ENCODE results near the gene ZNF605.
"Not testable (repeated sequence)": the region's sequence is repeated elsewhere in the genome, so short reads cannot be mapped to it uniquely, and the experiment has no call there.

ZNF605 gene

DNA sequence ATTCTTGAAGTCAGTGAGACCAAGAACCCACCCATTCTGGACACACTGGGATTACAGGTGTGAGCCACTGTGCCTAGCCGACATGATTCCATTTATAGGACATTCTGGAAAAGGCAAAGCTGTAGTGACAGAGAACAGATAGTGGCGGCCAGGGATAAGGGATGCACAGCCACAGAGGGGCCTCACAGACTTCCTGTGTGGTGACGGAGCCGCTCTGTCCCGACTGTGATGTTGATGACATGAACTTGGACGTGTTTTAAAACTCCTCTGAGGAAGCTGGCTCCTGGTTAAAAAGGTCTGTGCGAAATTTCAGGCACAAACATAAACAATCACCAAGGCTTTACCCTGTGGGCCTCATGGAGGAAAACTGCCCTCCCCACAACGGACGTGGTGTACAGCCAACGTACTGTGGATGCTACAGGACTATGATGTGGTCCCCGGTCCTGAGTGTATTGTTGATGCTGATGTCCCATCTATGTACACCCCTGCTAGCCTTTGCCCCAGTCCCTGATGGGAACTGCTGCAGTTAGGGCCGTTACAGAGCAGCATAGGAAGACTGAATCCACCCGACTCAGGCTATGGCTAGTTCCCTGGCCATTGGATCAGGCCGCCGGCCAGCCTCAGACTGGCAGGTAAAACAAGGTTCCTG lies 15.9 kb downstream of the ZNF605 start:
- H3K27me3 Mint-ChIP-seq: no peaks in the 10 kb centered on the region
- peaks cover 14% of the 10 kb centered on the region for H3K36me3 Mint-ChIP-seq (ENCODE audit: low read depth)
- intact Hi-C loops (cut with micrococcal nuclease): no loop called here
- no peaks in the 10 kb centered on the region for H3K4me1 Mint-ChIP-seq (ENCODE audit: low read depth)
- no peak overlapping the region for H3K27ac Mint-ChIP-seq
- H3K9me3 Mint-ChIP-seq: peaks cover 83% of the 10 kb centered on the region
- no peak overlapping the region for H3K4me3 Mint-ChIP-seq

DNA sequence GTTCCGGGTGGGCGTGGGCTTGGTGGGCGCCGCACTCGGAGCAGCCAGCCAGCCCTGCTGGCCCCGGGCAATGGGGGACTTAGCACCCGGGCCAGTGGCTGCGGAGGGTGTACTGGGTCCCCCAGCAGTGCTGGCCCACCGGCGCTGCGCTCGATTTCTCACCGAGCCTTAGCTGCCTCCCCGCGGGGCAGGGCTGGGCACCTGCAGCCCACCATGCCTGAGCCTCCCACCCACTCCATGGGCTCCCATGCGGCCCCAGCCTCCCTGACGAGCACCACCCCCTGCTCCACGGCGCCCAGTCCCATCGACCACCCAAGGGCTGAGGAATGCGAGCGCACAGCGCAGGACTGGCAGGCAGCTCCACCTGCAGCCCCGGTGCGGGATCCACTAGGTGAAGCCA lies 17.3 kb downstream of the ZNF605 start:
- intact Hi-C loops (cut with micrococcal nuclease): not testable (repeated sequence)

GRCh38 chr12:132937476-132937875 lies 18.6 kb downstream of the ZNF605 start:
- intact Hi-C loops (cut with micrococcal nuclease): no loop called here
- Mint-ChIP-seq H3K9me3 (peaks cover 87% of the 10 kb centered on the region), H3K27me3 (no peaks in the 10 kb centered on the region), H3K4me3 (no peak overlapping the region), H3K27ac (no peak overlapping the region), H3K4me1 (ENCODE audit: low read depth) (no peaks in the 10 kb centered on the region), H3K36me3 (ENCODE audit: low read depth) (peaks cover 37% of the 10 kb centered on the region)

More for the DNA sequence above, 17.3 kb downstream of the ZNF605 start:
- H3K27ac Mint-ChIP-seq; H3K4me1 Mint-ChIP-seq (ENCODE audit: low read depth); H3K4me3 Mint-ChIP-seq; H3K27me3 Mint-ChIP-seq: not testable (repeated sequence)
- H3K36me3 Mint-ChIP-seq (ENCODE audit: low read depth): peaks cover 25% of the 10 kb centered on the region
- peaks cover 83% of the 10 kb centered on the region for H3K9me3 Mint-ChIP-seq

- H3K27me3 Mint-ChIP-seq; H3K4me3 Mint-ChIP-seq; H3K27ac Mint-ChIP-seq; H3K4me1 Mint-ChIP-seq (ENCODE audit: low read depth); intact Hi-C loops (cut with micrococcal nuclease): not testable (repeated sequence)
- Mint-ChIP-seq H3K9me3 (peaks cover 87% of the 10 kb centered on the region), H3K36me3 (ENCODE audit: low read depth) (peaks cover 42% of the 10 kb centered on the region)
Observed at GRCh38 chr12:132936921-132937320, 19.2 kb downstream of the ZNF605 start.

- Mint-ChIP-seq H3K27me3 (no peaks in the 10 kb centered on the region), H3K4me1 (ENCODE audit: low read depth) (no peaks in the 10 kb centered on the region), H3K4me3 (no peak overlapping the region), H3K36me3 (ENCODE audit: low read depth) (peaks cover 49% of the 10 kb centered on the region), H3K27ac (no peak overlapping the region), H3K9me3 (peaks cover 87% of the 10 kb centered on the region)
- intact Hi-C loops (cut with micrococcal nuclease): no loop called here
Observed at GRCh38 chr12:132936163-132936562, 19.9 kb downstream of the ZNF605 start.

DNA sequence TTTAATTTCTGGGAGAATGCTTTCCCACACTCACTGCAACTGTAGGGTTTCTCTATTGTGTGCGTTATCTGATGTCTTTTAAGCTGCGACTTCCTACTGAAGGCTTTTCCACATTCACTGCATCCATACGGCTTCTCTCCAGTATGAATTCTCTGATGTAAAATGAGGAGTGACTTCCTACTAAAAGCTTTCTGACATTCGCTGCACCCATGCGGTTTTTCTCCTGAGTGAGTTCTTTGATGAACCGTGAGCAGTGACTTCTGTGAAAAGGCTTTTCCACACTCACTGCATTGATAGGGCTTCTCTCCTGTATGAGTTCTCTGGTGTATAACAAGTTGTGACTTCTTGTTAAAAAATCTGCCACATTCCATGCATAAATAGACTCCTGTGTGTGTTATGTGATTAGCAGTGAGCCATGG lies 29.7 kb downstream of the ZNF605 start:
- intact Hi-C loops (cut with micrococcal nuclease): no loop called here
- Mint-ChIP-seq H3K4me3 (no peak overlapping the region), H3K36me3 (ENCODE audit: low read depth) (peaks cover 75% of the 10 kb centered on the region), H3K27ac (no peak overlapping the region), H3K9me3 (peaks cover 89% of the 10 kb centered on the region), H3K4me1 (ENCODE audit: low read depth) (no peaks in the 10 kb centered on the region), H3K27me3 (no peaks in the 10 kb centered on the region)

DNA sequence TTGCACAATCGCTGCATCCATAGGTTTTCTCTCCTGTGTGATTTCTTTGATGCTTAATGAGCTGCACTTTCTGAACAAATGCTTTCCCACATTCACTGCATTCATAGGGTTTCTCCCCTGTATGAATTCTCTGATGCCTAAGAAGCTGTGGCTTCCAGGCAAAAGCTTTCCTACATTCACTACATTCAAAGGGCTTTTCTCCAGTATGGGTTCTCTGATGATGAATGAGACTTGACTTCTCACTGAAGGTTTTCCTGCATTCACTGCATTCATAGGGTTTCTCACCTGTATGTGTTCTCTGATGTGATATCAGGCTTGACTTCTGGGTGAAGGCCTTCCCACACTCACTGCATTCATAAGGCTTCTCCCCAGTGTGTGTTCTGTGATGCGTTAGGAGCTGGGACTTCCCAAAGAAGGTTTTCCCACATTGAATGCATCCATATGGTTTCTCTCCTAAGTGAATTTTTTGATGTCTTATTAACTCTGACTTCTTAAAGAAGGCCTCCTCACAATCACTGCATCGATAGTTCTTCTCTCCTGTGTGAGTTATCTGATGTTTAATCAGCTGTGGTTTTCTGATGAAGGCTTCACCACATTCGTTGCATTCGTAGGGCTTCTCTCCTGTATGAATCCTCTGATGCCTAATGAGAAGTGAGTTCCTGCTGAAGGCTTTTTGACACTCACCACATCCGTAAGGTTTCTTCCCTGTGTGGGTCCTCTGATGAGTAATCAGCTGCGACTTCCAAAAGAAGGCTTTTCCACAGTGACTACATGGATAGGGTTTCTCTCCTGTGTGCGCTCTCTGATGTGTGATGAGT lies 30.3 kb downstream of the ZNF605 start:
- no peaks in the 10 kb centered on the region for H3K27me3 Mint-ChIP-seq
- no peak overlapping the region for H3K27ac Mint-ChIP-seq
- intact Hi-C loops (cut with micrococcal nuclease): no loop called here
- peaks cover 70% of the 10 kb centered on the region for H3K36me3 Mint-ChIP-seq (ENCODE audit: low read depth)
- H3K9me3 Mint-ChIP-seq: peaks cover 88% of the 10 kb centered on the region
- no peaks in the 10 kb centered on the region for H3K4me1 Mint-ChIP-seq (ENCODE audit: low read depth)
- H3K4me3 Mint-ChIP-seq: no peak overlapping the region

DNA sequence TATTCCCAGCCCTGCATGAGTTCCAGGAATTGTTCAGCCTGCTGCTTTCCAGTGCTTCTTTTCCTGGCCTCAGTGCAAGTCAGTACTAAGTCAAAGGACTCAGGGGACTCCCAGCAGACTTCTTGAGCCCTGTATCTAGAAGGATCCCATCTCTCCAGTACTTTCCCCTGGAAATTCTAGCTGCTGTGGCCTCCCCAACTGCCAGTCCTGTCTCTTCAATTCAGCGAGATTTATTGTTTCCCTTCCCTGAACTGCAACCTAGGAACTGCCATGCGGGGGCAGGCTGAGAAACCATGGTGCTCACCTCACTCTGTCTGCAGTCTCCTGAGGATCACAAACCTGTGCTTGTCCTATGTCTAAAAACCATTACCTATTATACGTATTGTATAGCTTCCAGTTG lies 31.8 kb downstream of the ZNF605 start:
- H3K9me3 Mint-ChIP-seq: peaks cover 74% of the 10 kb centered on the region
- no peak overlapping the region for H3K4me3 Mint-ChIP-seq
- no peak overlapping the region for H3K27ac Mint-ChIP-seq
- peaks cover 57% of the 10 kb centered on the region for H3K36me3 Mint-ChIP-seq (ENCODE audit: low read depth)
- H3K4me1 Mint-ChIP-seq (ENCODE audit: low read depth): no peaks in the 10 kb centered on the region
- intact Hi-C loops (cut with micrococcal nuclease): no loop called here
- H3K27me3 Mint-ChIP-seq: no peaks in the 10 kb centered on the region

DNA sequence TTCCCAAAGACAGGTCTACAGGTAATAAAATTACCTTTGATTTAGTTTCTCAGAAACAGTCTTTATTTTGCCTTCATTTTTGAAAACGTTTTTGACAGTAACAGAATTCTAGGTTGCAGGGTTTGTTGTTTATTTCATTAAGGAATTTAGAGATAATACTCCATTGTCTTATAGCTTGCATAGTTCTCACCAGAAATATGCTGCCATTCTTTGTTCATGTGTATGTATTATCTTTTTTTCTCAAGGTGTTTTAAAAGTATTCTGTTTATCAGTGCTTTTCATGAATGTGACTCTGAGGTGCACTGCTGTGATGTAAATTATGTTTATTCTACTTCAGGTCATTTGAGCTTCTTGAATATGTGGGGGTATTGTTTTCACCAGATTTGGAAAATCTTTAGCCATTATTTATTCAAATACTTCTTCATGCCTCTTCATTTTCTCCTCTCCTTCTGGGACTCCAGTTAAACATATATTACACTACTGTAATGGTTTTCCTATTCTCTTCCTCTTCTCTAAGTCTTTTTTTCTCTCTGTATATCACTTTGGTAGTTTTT lies 32.7 kb downstream of the ZNF605 start:
- Mint-ChIP-seq H3K27me3 (no peaks in the 10 kb centered on the region), H3K4me1 (ENCODE audit: low read depth) (no peaks in the 10 kb centered on the region), H3K27ac (no peak overlapping the region), H3K9me3 (peaks cover 74% of the 10 kb centered on the region), H3K4me3 (no peak overlapping the region), H3K36me3 (ENCODE audit: low read depth) (peaks cover 47% of the 10 kb centered on the region)
- intact Hi-C loops (cut with micrococcal nuclease): no loop called here

GRCh38 chr12:132922676-132923075 lies 33.4 kb downstream of the ZNF605 start:
- H3K27ac Mint-ChIP-seq: no peak overlapping the region
- no peaks in the 10 kb centered on the region for H3K4me1 Mint-ChIP-seq (ENCODE audit: low read depth)
- intact Hi-C loops (cut with micrococcal nuclease): no loop called here
- no peaks in the 10 kb centered on the region for H3K27me3 Mint-ChIP-seq
- H3K36me3 Mint-ChIP-seq (ENCODE audit: low read depth): peaks cover 43% of the 10 kb centered on the region
- no peak overlapping the region for H3K4me3 Mint-ChIP-seq
- peaks cover 80% of the 10 kb centered on the region for H3K9me3 Mint-ChIP-seq

DNA sequence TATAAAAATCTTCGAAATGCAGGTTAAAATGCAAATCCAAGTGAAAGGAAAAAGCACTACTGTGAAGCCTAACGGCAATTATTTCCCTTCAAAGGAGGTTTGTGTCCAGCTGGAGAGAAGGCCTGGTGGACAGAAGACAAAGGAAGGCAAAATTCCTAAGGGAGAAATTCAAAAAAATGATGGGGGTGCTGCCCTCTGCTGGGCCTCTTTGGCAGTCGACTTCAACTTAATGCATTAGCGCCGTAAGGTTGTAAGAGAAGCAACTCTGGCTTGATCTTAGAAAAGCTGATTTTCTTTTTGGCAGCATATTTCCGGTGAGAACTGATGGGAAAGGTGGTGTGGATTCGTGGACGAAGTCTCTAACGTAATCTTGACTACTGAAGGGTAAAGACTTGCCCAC lies 34.4 kb downstream of the ZNF605 start:
- Mint-ChIP-seq H3K4me1 (ENCODE audit: low read depth) (no peaks in the 10 kb centered on the region), H3K36me3 (ENCODE audit: low read depth) (peaks cover 33% of the 10 kb centered on the region), H3K27me3 (no peaks in the 10 kb centered on the region), H3K4me3 (no peak overlapping the region), H3K9me3 (peaks cover 83% of the 10 kb centered on the region), H3K27ac (no peak overlapping the region)
- intact Hi-C loops (cut with micrococcal nuclease): no loop called here

DNA sequence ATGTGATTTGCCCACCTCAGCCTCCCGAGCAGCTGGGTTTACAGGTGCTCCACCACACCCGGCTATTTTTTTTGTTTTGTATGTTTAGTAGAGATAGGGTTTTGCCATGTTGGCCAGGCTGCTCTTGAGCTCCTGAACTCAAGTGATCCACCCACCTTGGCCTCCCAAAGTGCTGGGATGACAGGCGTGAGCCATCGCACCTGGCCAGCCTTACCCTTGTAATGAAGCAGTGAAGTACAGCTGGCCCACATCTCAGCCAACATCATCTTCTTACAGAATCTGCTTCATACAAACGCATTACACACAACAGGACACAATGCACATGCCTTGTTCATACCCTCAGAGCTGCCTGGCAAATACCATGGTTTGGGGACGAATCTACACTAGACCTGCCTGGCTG lies 37.4 kb downstream of the ZNF605 start:
- H3K27me3 Mint-ChIP-seq: no peaks in the 10 kb centered on the region
- H3K36me3 Mint-ChIP-seq (ENCODE audit: low read depth): peaks cover 9% of the 10 kb centered on the region
- peaks cover 83% of the 10 kb centered on the region for H3K9me3 Mint-ChIP-seq
- no peak overlapping the region for H3K27ac Mint-ChIP-seq
- H3K4me3 Mint-ChIP-seq: no peak overlapping the region
- intact Hi-C loops (cut with micrococcal nuclease): no loop called here
- H3K4me1 Mint-ChIP-seq (ENCODE audit: low read depth): no peaks in the 10 kb centered on the region

GRCh38 chr12:132909030-132909368 lies 47.1 kb downstream of the ZNF605 start:
- Mint-ChIP-seq H3K9me3 (peaks cover 68% of the 10 kb centered on the region), H3K27ac (peak overlapping the region; percentile 59), H3K36me3 (ENCODE audit: low read depth) (peaks cover 11% of the 10 kb centered on the region), H3K4me1 (ENCODE audit: low read depth) (peaks cover 13% of the 10 kb centered on the region), H3K4me3 (peak overlapping the region; percentile 76), H3K27me3 (peaks cover 57% of the 10 kb centered on the region)
- intact Hi-C loops (cut with micrococcal nuclease): no loop called here

GRCh38 chr12:132908145-132909029 lies 47.7 kb downstream of the ZNF605 start:
- Mint-ChIP-seq H3K27me3 (peaks cover 63% of the 10 kb centered on the region), H3K9me3 (peaks cover 66% of the 10 kb centered on the region), H3K4me1 (ENCODE audit: low read depth) (peaks cover 13% of the 10 kb centered on the region), H3K27ac (peak overlapping the region; percentile 59), H3K4me3 (peak overlapping the region; percentile 76), H3K36me3 (ENCODE audit: low read depth) (peaks cover 11% of the 10 kb centered on the region)
- intact Hi-C loops (cut with micrococcal nuclease): no loop called here

Data from dendritic cell treated with granulocyte-macrophage colony-stimulating factor and Interleukin-4, amounts not matched to agents 40 ng/mL and 50 ng/mL, for 4 days (primary cell).